ENCODE results near the gene DAAM1.

Gene DAAM1

GRCh38 chr14:59295951-59296350 lies 107.5 kb downstream of the DAAM1 start:
- DNase-seq = no peak

DNA sequence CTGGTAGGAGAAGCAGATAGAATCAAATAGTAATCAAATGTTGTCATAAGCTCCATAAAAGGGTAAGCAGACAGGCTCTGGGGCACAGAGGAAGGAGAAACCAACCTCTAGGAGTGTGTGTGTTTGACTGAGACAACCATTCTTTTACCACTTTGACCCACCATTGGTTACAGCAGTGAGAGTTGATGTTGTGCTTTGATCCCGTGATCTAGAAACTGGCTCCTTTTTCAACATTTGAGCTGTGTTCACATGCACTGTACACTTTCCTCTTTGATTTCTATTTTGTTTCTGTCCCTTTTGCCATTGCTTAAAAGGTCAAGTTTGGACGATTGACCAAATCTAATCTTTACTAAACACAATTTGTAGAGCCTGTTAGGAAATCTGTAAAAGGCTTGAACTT lies 108.0 kb downstream of the DAAM1 start:
- no peak for DNase-seq

DNA sequence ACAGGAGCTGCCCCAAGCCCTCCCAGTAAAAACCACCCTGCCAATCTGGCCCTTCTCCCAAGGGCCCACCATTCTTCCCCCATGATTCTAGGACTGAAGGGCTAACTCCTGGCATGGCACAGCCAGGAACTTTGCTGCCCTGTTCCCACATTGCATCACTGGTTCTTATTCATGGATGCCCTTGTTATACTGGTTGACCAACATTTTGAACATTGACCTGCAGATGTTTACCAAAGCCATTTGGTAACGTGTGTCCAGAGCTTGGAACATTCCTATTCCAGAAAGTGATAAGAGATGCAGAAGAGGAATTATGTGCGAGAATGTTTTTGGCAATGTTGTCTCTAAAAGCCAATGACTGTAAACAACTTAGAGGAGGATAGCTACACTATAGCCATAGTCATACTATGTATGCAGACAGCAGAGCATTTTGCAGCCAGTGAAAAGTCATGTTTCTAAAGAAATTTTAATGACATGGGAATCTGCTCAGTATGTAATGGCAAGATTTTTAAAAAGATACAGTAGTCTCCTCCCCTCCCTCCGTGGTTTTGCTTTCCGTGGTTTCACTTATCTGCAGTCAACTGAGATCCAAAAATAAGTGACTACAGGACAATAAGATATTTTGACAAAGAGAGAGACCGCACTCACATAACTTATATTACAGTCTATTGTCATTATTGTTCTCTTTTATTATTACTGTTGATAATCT lies 108.8 kb downstream of the DAAM1 start:
- DNase-seq = no peak

DNA sequence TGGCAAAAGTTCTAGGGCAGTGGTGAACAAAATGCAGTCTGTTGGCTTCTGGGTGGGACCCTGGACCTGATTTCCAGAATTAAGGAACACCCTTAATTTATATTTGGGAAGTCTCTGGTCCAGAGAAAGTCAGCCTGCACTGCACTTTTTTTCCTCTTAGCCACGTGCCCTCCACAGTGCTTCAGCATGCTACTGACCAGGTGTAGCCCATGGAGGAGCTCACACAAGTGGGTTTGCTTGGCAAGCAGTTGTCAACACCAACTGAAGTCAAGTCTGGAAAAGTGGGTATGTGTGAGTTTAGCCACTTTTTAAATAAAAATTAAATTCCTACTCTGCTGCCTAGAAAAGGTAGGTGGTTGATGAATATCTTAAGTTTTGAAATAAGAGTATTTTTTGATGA lies 111.3 kb downstream of the DAAM1 start:
- DNase-seq = no peak

DNA sequence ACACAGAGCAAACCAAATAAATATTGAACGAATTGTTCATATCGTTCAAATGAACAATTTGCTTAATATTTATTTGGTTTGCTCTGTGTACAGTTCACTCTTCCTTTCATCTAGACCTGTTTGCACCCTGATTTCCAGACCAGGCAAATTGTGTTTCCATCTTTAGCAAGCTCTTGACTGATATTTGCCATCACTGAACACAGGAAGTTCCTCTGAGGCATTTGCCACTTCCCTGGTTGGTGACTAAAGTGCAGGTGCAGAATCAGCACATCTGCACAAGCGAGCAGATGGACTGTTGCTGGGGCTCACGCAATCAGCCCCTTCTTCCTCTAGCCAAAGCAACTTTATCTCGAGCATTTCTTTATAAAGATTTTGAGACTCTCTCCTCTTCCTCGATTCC lies 112.9 kb downstream of the DAAM1 start:
- DNase-seq = no peak

GRCh38 chr14:59302313-59302712 lies 113.8 kb downstream of the DAAM1 start:
- no peak for DNase-seq

DNA sequence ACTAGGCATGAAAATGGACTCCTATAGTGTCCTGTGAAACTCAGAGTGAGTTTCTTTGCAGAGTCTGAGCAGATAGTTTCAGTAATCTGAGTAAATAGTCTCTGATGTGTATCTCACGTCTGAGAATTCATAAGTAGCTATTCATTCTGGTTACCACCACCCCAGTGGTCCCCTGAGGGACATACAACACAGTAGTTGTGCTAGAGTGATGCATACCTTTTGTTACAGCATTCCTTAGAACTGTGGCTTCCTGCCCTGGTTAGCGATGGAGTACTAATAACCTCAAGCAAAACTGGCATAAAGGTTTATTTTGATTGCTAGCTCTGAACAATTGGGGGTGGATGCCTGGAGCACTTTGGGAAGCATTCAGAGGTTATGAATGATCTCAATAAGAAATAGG lies 114.7 kb downstream of the DAAM1 start:
- no peak for DNase-seq

DNA sequence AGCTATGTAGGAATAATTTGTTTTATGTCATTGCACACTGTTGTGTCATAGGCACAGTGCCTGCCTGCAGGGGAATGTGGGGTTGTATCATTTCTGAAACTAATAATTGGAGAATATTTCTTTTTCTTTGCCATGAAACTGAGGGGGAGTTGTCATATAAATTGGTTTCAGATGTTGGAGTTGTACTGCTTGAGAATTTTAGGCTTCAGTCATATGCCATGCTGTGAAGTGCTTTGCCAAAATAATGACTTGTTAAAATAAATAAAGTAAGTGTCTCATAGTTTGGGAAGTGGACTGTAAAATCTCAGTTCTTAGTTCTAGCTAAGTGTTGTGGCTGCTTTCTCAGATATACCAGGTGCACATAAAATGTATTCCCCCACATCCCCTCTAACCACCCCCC lies 116.8 kb downstream of the DAAM1 start:
- DNase-seq = no peak

DNA sequence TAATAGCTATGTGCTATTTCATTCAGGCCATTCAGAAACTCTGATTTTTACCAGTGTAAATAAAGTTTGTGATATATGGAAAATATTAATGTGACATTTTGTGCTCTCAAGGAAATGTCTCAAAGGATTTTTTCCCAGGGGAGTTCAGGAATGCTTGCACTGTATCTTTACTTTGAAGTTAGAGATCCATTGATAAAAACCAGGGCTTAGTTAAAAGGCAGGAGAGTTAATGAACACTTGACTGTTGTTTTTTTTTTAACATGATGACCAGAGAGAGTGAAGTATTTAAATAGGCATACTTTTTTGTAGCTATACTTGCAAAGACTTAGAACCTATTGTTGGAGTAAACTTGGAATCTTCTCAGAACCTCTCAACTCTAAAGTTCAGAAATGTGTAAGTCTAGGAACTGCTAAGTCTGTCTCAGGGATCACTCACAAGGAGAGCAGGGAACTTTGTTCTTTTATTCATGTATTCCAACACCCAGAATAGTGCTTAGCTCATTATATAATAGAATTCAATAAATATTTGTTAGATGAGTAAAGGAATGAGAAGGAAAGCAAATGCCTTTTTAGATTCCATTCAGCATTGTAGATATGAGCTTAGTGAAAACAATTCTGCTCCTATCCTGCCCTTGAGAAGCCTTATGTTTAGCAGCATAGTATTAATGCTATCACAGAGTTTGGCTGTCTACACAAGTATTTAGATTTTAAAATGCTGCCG lies 117.5 kb downstream of the DAAM1 start:
- no peak for DNase-seq

- DNase-seq = no peak
Observed at GRCh38 chr14:59306775-59307174, 118.3 kb downstream of the DAAM1 start.

- DNase-seq = no peak
Observed at GRCh38 chr14:59308086-59308485, 119.6 kb downstream of the DAAM1 start.

- no peak for DNase-seq
Observed at GRCh38 chr14:59308673-59309072, 120.2 kb downstream of the DAAM1 start.

GRCh38 chr14:59309291-59309900 lies 120.9 kb downstream of the DAAM1 start:
- no peak for DNase-seq

- no peak for DNase-seq
Observed at GRCh38 chr14:59310633-59311032, 122.2 kb downstream of the DAAM1 start.

DNA sequence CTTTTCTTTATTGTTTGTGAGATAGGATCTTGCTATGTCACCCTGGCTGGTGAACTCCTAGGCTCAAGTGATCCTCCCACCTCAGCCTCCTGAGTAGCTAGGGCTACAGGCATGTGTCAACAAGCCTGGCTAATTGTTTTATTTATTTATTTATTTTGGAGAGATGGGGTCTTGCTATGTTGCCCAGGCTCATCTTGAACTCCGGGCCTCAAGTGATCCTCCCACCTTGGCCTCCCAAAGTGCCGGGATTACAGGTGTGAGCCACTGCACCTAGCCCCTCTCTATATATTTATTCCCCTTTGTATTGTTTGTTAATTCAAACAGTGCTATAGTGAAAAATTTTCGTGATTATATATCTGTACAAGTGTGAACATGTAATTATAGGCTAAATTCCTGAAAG lies 123.3 kb downstream of the DAAM1 start:
- no peak for DNase-seq

GRCh38 chr14:59313144-59313651 lies 124.7 kb downstream of the DAAM1 start:
- no peak for DNase-seq

- DNase-seq = no peak
Observed at GRCh38 chr14:59313658-59314608, 125.5 kb downstream of the DAAM1 start.

GRCh38 chr14:59314953-59315599 lies 126.6 kb downstream of the DAAM1 start:
- DNase-seq = no peak

DNA sequence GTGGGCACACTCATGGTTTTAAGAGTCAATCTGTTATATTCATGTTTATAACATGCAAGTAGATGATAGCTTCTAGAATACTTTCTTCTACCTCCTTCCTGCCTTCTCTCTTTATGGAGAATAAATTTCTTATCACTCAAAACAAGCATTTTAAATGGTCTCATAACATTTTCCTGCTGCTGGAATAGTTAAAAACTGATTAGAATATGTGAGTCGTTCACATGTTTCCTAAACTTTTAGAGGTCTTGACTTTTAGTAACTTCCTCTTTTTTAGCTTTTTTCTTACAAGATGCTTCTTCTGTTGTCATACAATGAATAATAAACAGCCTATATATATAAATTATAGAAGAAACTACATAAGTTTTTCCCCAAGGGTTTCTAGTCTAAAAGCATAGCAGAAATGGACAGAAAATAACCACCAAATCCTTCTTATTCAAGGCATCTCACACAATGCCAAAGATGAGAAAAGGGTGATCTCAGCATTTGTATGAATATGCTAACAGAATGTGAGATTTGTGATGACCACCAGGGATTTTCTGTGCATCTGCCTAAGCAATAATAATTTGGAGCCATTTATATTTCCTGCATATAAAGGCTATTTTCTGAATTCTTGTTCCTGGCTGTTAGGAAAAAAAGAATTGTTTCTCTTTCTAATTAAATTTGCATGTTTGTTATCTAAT lies 127.8 kb downstream of the DAAM1 start:
- no peak for DNase-seq

DNA sequence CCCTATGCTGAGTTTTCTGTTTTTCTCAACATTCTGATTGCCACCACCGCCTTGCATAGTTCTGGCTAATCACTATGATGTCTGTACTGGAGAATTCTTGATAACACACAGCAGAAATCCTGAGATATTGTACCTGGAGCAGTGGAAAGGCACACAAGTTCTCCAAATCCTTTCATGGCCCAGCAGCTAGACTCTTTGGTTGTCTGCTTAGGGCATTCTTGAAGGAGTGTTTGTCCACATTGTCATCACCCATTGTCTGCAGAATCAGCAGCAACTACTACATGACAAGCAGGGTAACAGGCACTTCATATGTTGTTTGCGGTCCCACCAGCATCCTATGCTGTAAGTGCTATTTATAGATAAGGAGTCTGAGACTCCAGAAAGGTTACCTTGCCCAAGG lies 128.9 kb downstream of the DAAM1 start:
- no peak for DNase-seq

GRCh38 chr14:59317798-59318505 lies 129.5 kb downstream of the DAAM1 start:
- no peak for DNase-seq
